Transverse colon (tissue), 4 donors: ENCODE results near the gene NEK5.
A peak's percentile ranks its signal among the peaks of the same experiment; 100 is the strongest.

Experiments
- CTCF ChIP-seq, 5 experiments: fragments of 200-600 bp in 3 of 5; fragments of 450-650 bp in 2 of 5; sonication (generic) in 3 of 5; IDR thresholded peaks; 1 replicate in 2 of 5; 2 replicates in 3 of 5; pipeline ENCODE4 v1.5.1; 2016 to 2017; ENCODE audit warnings: antibody characterized with exemption in 5 of 5, inconsistent platforms in 3 of 5, mild to moderate bottlenecking in 2 of 5, moderate library complexity in 1 of 5
- EP300 ChIP-seq: sonication (generic); formaldehyde crosslinking; IDR thresholded peaks from one replicate; pipeline ENCODE4 v1.6.1; 2017; ENCODE audit warnings: antibody characterized with exemption, low read depth
- POLR2AphosphoS5 ChIP-seq, 3 donors: sonication (generic); formaldehyde crosslinking; IDR thresholded peaks; one replicate each; pipeline ENCODE4 v1.6.1; 2016; ENCODE audit warnings: antibody characterized with exemption in 3 of 3

- TF ChIP-seq CTCF (IDR thresholded peaks at IDR 0.05) (peak; percentile 58 to 74 (median 70)), EP300 (no peak), POLR2AphosphoS5 (IDR thresholded peaks at IDR 0.05) (no peak)
Measured at GRCh38 chr13:52001120-52001731, 127.6 kb downstream of the NEK5 start.
